Psoas muscle (tissue), 8 donors: ENCODE results near the gene TLN1. TPM values are rescaled to one million over a fixed set of nuclear protein-coding genes. Genes with fewer than 3 reads are reported as not detected.

Experiments used
- ATAC-seq, 4 donors: fragments of 200-7000 bp; cut with Tn5 transposase; one replicate each; pipeline ENCODE4 v1.9.1; 2020; ENCODE audit warnings: moderate library complexity in 3 of 4, mild to moderate bottlenecking in 2 of 4
- DNase-seq, 2 donors: peaks; one replicate each; pipeline ENCODE4 v3.0.0-alpha.2; 2020
- H3K27ac ChIP-seq: fragments of 200-600 bp; one replicate; pipeline ENCODE4 v1.8.0; 2022
- H3K27me3 ChIP-seq, 3 donors: fragments of 200-600 bp in 1 of 3; one replicate each; pipeline versions ENCODE4 v1.6.1 to v1.8.0; 2013 to 2022; ENCODE audit warnings: low read length in 2 of 3, mild to moderate bottlenecking in 2 of 3, moderate library complexity in 1 of 3; ENCODE audit not compliant: insufficient read depth in 3 of 3
- H3K36me3 ChIP-seq, 2 donors: fragments of 200-600 bp in 1 of 2; one replicate each; pipeline versions ENCODE4 v1.6.1 to v1.8.0; 2013 to 2022; ENCODE audit warnings: low read depth in 1 of 2, mild to moderate bottlenecking in 1 of 2, moderate library complexity in 1 of 2; ENCODE audit not compliant: insufficient read depth in 1 of 2
- H3K4me1 ChIP-seq: fragments of 200-600 bp; one replicate; pipeline ENCODE4 v1.8.0; 2022
- H3K4me3 ChIP-seq: fragments of 200-600 bp; one replicate; pipeline ENCODE4 v1.8.0; 2022; ENCODE audit warnings: mild to moderate bottlenecking
- H3K9me3 ChIP-seq: fragments of 200-600 bp; one replicate; pipeline ENCODE4 v1.8.0; 2022
- WGBS, 3 donors: extraction: QIAGEN DNeasy Blood & Tissue Kit; methylation state at CpG; one replicate each; pipeline versions ENCODE4 v1.1.6 to v1.1.7; 2013; 5-methylcytosine and 5-hydroxymethylcytosine counted together
- intact Hi-C, 2 donors: fragments of 100-400 bp; cut with DNase I; formaldehyde crosslinking; loops; one replicate each; pipeline versions ENCODE4 v1.11.0 to v1.14.2; 2022
- polyA plus RNA-seq, 3 donors: library from polyadenylated mRNA; stranded (reverse); fragments of 200-250 nt; gene quantifications; one replicate each; pipeline ENCODE4 v1.2.3, GENCODE V29; 2013
- total RNA-seq, 4 donors: library from RNA; stranded (reverse); fragmentation: NEBNext Ultra II Directional in 2 of 4; extraction: Animal tissue kit (Norgen Biotek cat#: 25700) in 2 of 4; gene quantifications; one replicate each; pipeline versions ENCODE4 v1.2.1 to v1.2.4, GENCODE V29; 2021 to 2023
- TF ChIP-seq, protein P1 (sequence below): fragments of 200-600 bp; IDR thresholded peaks from one replicate; pipeline ENCODE4 v1.8.0; 2022; ENCODE audit warnings: antibody characterized with exemption
- donor health status: healthy with polysubstance abuse.
- donor health status: DM: no; HTN: no; CAD: no; lungs with moderate emphysema.
- donor health status: Bipolar disorder and iron deficiency.
- donor health status: healthy.
- donor health status: DM: yes; HTN: yes; CAD: no.
- donor health status: DM: no; HTN: no; CAD: no.
- donor health status: DM: no; HTN: no; CAD: no.
- donor health status: DM: yes; HTN: yes; CAD: no.

The TLN1 gene
- total and polyA plus RNA-seq, 7 donors: 88.2 to 320 (median 150) TPM

- DNase-seq: peak in 1 of 2 donors; percentile 42
- TF ChIP-seq, protein P1, sequence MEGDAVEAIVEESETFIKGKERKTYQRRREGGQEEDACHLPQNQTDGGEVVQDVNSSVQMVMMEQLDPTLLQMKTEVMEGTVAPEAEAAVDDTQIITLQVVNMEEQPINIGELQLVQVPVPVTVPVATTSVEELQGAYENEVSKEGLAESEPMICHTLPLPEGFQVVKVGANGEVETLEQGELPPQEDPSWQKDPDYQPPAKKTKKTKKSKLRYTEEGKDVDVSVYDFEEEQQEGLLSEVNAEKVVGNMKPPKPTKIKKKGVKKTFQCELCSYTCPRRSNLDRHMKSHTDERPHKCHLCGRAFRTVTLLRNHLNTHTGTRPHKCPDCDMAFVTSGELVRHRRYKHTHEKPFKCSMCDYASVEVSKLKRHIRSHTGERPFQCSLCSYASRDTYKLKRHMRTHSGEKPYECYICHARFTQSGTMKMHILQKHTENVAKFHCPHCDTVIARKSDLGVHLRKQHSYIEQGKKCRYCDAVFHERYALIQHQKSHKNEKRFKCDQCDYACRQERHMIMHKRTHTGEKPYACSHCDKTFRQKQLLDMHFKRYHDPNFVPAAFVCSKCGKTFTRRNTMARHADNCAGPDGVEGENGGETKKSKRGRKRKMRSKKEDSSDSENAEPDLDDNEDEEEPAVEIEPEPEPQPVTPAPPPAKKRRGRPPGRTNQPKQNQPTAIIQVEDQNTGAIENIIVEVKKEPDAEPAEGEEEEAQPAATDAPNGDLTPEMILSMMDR: no peak
- intact Hi-C loops: no loop called here
These were observed 25.4 kb upstream of the TLN1 start for GRCh38 chr9:35757226-35757891.

GRCh38 chr9:35756275-35757225 lies 24.6 kb upstream of the TLN1 start:
- ATAC-seq (peak; percentile 81 to 87 (median 86)), DNase-seq (peak; percentile 75 to 87)
- H3K27ac ChIP-seq: peak overlapping the region; percentile 94
- H3K4me1 ChIP-seq: peaks cover 19% of the 10 kb centered on the region
- no peaks in the 10 kb centered on the region for H3K27me3 ChIP-seq
- peaks cover 4 to 46% of the 10 kb centered on the region in 2 donors for H3K36me3 ChIP-seq
- intact Hi-C loops: no loop called here
- 9 to 12% (median 11%) methylated on average over 42 to 48 of the region's 48 CpGs for WGBS, 3 donors
- no peaks in the 10 kb centered on the region for H3K9me3 ChIP-seq
- peak overlapping the region; percentile 82 for H3K4me3 ChIP-seq
- TF ChIP-seq, protein P1: peak; percentile 46

More at GRCh38 chr9:35757226-35757891, 25.4 kb upstream of the TLN1 start:
- Histone ChIP-seq H3K36me3 (peaks cover 4 to 38% of the 10 kb centered on the region in 2 donors), H3K27me3 (no peaks in the 10 kb centered on the region), H3K27ac (peak overlapping the region; percentile 94), H3K9me3 (no peaks in the 10 kb centered on the region), H3K4me3 (peak overlapping the region; percentile 82), H3K4me1 (peaks cover 19% of the 10 kb centered on the region)
- ATAC-seq: peak; percentile 61 to 68 (median 64)
- 5 to 10% (median 8%) methylated on average over 20 of the region's 20 CpGs for WGBS, 3 donors

DNA sequence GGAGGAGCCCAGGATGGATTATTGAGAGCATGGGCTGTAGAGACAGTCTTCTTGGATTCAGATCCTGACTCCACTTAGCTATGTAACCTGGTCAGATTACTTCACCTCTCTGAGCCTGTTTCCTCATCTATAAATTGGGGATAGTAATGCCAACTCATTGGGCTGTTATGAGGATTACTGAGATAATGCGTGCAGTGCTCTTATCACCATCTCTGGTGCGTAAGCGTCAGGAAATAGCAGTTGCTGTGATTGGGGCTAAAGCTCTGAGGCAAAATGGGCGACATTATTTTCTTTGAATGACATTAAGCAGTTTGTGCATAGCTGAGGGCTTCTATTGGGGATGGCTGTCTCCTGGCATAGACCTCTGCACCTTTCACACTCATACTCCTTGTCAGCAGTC lies 23.1 kb upstream of the TLN1 start:
- WGBS, 3 donors: 92 to 99% (median 92%) methylated on average over 4 of the region's 4 CpGs
- TF ChIP-seq, protein P1: no peak
- H3K4me1 ChIP-seq: peaks cover 27% of the 10 kb centered on the region
- no peak for DNase-seq
- H3K36me3 ChIP-seq: peaks cover 7 to 59% of the 10 kb centered on the region in 2 donors
- no peak overlapping the region for H3K4me3 ChIP-seq
- H3K9me3 ChIP-seq: no peaks in the 10 kb centered on the region
- ATAC-seq: no peak
- intact Hi-C loops: no loop called here
- H3K27ac ChIP-seq: no peak overlapping the region
- no peaks in the 10 kb centered on the region for H3K27me3 ChIP-seq

DNA sequence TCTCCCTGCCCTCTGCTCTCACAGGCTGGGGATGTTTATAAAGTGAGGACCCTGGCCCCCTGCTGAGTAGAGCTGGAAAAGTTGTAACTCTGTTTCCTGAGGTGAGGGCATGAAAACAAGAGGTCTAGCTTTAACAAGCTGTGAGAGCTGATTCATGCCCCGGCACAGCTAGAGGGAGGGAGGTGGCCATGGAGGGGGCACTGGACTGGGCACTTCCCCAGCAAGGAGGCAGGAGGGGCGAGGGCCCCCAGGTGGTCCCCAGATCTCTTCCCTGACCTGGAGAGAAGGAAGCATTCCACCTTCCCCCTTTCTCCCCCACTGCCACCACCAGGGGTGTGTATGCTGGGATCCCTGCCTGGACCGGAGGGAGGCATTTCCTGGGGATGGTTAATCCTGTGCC lies 22.3 kb upstream of the TLN1 start, which contains the start of gene MSMP:
Gene MSMP, minus strand, starts transcription at position 13 of the 400 bp plus-strand sequence. CDS start 147 bp downstream, outside the sequence.
- Histone ChIP-seq H3K27me3 (no peaks in the 10 kb centered on the region), H3K27ac (no peak within 1 kb of the TSS), H3K36me3 (peaks cover 7 to 59% of the 10 kb centered on the region in 2 donors), H3K4me1 (peaks cover 29% of the 10 kb centered on the region), H3K9me3 (no peaks in the 10 kb centered on the region), H3K4me3 (no peak within 1 kb of the TSS)
- 46 to 57% (median 48%) methylated on average over 2 to 3 of the region's 3 CpGs for WGBS, 3 donors
- no peak for DNase-seq
- intact Hi-C loops: no loop called here
- TF ChIP-seq, protein P1: no peak
- no peak for ATAC-seq
